Upper lobe of left lung (tissue), 6 donors: Measurements from ENCODE around the gene ATG16L1. TPM values are rescaled to one million over a fixed set of nuclear protein-coding genes. Genes with fewer than 3 reads are reported as not detected.

Experiments
- ATAC-seq, 2 donors: fragments of 200-7000 bp; cut with Tn5 transposase; one replicate each; pipeline ENCODE4 v1.9.1; 2022; ENCODE audit warnings: mild to moderate bottlenecking in 2 of 2, moderate library complexity in 2 of 2; ENCODE audit not compliant: low FRiP score in 2 of 2
- DNase-seq, 2 donors: peaks; one replicate each; pipeline ENCODE4 v3.0.0-alpha.2; 2019 to 2020
- H3K27ac ChIP-seq, 4 donors: fragments of 200-600 bp; sonication (generic); one replicate each; pipeline ENCODE4 v1.5.1; 2016 to 2019
- H3K27me3 ChIP-seq, 4 donors: fragments of 200-600 bp; sonication (generic); one replicate each; pipeline ENCODE4 v1.5.1; 2017 to 2019
- H3K36me3 ChIP-seq, 4 donors: fragments of 200-600 bp; sonication (generic); one replicate each; pipeline ENCODE4 v1.5.1; 2016 to 2019
- H3K4me1 ChIP-seq, 4 donors: fragments of 200-600 bp; sonication (generic); one replicate each; pipeline ENCODE4 v1.5.1; 2018 to 2019
- H3K4me3 ChIP-seq, 4 donors: fragments of 200-600 bp; sonication (generic); one replicate each; pipeline ENCODE4 v1.5.1; 2017 to 2019; ENCODE audit warnings: mild to moderate bottlenecking in 2 of 4, moderate library complexity in 1 of 4
- H3K9me3 ChIP-seq, 4 donors: fragments of 200-600 bp; sonication (generic); one replicate each; pipeline ENCODE4 v1.5.1; 2018 to 2019
- EP300 ChIP-seq, 4 donors: sonication (generic); formaldehyde crosslinking; IDR thresholded peaks; one replicate each; pipeline ENCODE4 v1.5.1; 2017; ENCODE audit warnings: antibody characterized with exemption in 4 of 4, control low read depth in 2 of 4
- POLR2A ChIP-seq, 4 donors: fragments of 450-650 bp; IDR thresholded peaks; one replicate each; pipeline ENCODE4 v1.5.1; 2016 to 2017; ENCODE audit warnings: antibody characterized with exemption in 4 of 4, mild to moderate bottlenecking in 2 of 4
- POLR2AphosphoS5 ChIP-seq, 2 donors: sonication (generic); formaldehyde crosslinking; IDR thresholded peaks; one replicate each; pipeline ENCODE4 v1.5.1; 2017; ENCODE audit warnings: antibody characterized with exemption in 2 of 2
- WGBS, 2 donors: methylation state at CpG; one replicate each; pipeline ENCODE4 v1.1.5; 2017 to 2018; 5-methylcytosine and 5-hydroxymethylcytosine counted together
- total RNA-seq, 6 donors: library from RNA; depleted of rRNA in 4 of 6; stranded (reverse); fragments of >200 nt in 4 of 6; gene quantifications; one replicate each; pipeline versions ENCODE4 v1.1.0 to v1.2.1, GENCODE V29; 2016 to 2021
- TF ChIP-seq, protein P1 (sequence below), 6 experiments: fragments of 450-650 bp in 4 of 6; fragments of 200-600 bp in 2 of 6; sonication (generic) in 2 of 6; IDR thresholded peaks; one replicate each; pipeline ENCODE4 v1.5.1; 2016 to 2019; ENCODE audit warnings: antibody characterized with exemption in 6 of 6
- donor health status: DM: no; HTN: no; CAD: no; lungs with moderate emphysema.
- donor health status: DM: no; HTN: yes; CAD: no; lungs with severe emphysema.

The ATG16L1 gene
- total RNA-seq, 6 donors from 2014 or later = 22.8 to 33.3 (median 26.4) TPM

DNA sequence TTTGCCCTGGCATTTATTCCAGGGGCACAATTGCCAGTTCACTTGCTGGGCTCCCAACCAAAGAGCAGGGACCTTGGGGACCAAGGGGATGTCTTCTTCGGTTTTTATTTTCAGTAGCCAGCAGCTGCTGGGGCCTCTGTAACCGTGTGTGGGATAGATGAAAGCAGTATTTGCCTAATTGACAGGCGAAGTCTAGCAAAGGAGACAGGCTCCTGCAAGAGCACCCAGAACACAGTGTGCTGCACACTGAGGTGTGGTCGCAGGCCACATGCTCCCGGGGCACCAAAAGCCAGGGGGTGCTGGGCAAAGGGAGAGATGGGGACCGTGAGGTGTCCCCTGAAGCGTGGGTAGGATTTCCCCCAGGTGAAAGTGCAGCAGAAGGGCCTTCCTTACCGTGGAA lies 61.4 kb downstream of the ATG16L1 start:
- Histone ChIP-seq H3K27ac (no peak overlapping the region), H3K36me3 (no peaks in the 10 kb centered on the region), H3K4me1 (no peaks in the 10 kb centered on the region), H3K27me3 (no peaks in the 10 kb centered on the region), H3K4me3 (no peak overlapping the region), H3K9me3 (no peaks in the 10 kb centered on the region)
- ATAC-seq = no peak
- no peak for DNase-seq
- WGBS, 2 donors = 74 to 82% methylated on average over 5 to 8 of the region's 8 CpGs
- TF ChIP-seq, protein P1, sequence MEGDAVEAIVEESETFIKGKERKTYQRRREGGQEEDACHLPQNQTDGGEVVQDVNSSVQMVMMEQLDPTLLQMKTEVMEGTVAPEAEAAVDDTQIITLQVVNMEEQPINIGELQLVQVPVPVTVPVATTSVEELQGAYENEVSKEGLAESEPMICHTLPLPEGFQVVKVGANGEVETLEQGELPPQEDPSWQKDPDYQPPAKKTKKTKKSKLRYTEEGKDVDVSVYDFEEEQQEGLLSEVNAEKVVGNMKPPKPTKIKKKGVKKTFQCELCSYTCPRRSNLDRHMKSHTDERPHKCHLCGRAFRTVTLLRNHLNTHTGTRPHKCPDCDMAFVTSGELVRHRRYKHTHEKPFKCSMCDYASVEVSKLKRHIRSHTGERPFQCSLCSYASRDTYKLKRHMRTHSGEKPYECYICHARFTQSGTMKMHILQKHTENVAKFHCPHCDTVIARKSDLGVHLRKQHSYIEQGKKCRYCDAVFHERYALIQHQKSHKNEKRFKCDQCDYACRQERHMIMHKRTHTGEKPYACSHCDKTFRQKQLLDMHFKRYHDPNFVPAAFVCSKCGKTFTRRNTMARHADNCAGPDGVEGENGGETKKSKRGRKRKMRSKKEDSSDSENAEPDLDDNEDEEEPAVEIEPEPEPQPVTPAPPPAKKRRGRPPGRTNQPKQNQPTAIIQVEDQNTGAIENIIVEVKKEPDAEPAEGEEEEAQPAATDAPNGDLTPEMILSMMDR (IDR thresholded peaks at IDR 0.05) = no peak
- TF ChIP-seq EP300 (IDR thresholded peaks at IDR 0.05) (no peak), POLR2AphosphoS5 (IDR thresholded peaks at IDR 0.05) (no peak), POLR2A (IDR thresholded peaks at IDR 0.05) (no peak)

DNA sequence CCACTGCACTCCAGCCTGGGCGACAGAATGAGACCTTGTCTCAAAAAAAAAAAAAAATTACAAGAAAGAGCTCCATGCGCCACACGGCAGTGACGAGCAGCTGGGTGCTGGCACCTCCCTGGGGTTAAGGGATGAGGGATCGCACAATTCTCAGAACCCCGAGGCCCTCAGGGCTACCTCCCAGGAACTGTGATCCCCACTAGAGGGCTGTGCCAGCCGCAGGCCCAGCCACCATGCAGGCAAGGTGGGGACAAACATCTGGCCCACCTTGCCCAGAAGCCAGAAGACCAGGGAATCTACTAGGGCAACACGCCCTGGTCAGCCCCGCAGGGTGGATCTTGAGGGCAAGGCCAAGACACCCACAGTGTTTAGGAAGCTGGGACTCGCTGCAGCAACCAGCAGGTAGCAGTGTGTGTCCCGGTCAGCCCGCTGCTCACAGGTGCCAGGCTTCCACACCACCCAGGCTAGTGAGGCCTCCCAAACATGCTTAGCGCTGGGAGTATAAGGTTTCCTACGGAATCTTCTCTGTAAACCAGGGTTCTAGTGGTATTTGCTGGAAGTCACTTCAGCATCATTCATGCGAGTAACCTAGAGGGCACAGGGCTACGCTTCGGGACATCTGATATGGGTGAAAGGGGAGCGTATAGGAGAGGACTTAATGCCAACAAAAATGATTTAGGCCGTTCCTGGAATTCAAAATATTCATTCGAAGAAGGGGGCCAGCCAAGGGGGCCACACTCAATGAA lies 62.9 kb downstream of the ATG16L1 start:
- Histone ChIP-seq H3K4me1 (no peaks in the 10 kb centered on the region), H3K27ac (no peak overlapping the region), H3K4me3 (no peak overlapping the region), H3K9me3 (no peaks in the 10 kb centered on the region), H3K27me3 (no peaks in the 10 kb centered on the region), H3K36me3 (no peaks in the 10 kb centered on the region)
- 91 to 93% methylated on average over 19 to 20 of the region's 20 CpGs for WGBS, 2 donors
- TF ChIP-seq, protein P1 (IDR thresholded peaks at IDR 0.05) = no peak
- TF ChIP-seq POLR2A (IDR thresholded peaks at IDR 0.05) (no peak), POLR2AphosphoS5 (IDR thresholded peaks at IDR 0.05) (no peak)
- DNase-seq = no peak
- no peak for ATAC-seq

DNA sequence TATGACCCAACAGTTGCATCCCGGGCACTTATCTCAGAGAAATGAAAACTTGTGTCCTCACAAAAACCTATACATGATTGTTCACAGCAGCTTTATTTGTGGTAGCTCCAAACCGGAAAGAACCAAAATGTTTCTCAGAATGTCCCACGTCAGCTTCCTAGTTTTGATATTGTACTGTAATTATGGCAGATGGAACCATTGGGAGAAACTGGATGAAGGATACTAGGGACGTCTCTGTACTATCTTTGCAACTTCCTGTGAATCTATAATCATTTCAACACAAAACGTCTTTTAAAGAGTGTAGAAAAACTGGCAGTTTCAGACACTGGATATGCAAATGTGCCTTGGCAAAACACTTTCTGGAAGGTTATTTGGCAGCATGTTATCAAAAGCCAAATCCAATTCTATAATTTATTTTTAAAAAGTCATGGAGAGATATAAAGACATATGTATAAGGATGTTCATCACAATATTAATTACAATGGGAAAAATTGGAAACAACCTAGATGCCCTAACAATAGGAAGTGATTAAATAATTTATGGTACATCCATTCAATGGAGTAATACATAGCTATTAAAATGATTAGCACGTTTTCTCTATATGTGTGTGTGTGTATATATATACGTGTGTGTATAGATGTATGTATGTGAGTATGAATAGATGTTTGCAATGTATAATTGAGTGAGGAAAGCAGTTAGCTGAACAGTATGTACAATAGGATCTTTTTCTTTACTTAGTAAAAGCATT lies 65.9 kb downstream of the ATG16L1 start:
- ATAC-seq = no peak
- H3K36me3 ChIP-seq = no peaks in the 10 kb centered on the region
- H3K4me1 ChIP-seq = no peaks in the 10 kb centered on the region
- 69 to 75% methylated on average over 7 of the region's 7 CpGs for WGBS, 2 donors
- no peak overlapping the region for H3K27ac ChIP-seq
- no peaks in the 10 kb centered on the region for H3K27me3 ChIP-seq
- no peaks in the 10 kb centered on the region for H3K9me3 ChIP-seq
- H3K4me3 ChIP-seq = no peak overlapping the region
- DNase-seq = no peak
- no peak for TF ChIP-seq POLR2A (IDR thresholded peaks at IDR 0.05)
- no peak for TF ChIP-seq EP300 (IDR thresholded peaks at IDR 0.05)
- TF ChIP-seq, protein P1 (IDR thresholded peaks at IDR 0.05) = no peak
- no peak for TF ChIP-seq POLR2AphosphoS5 (IDR thresholded peaks at IDR 0.05)

DNA sequence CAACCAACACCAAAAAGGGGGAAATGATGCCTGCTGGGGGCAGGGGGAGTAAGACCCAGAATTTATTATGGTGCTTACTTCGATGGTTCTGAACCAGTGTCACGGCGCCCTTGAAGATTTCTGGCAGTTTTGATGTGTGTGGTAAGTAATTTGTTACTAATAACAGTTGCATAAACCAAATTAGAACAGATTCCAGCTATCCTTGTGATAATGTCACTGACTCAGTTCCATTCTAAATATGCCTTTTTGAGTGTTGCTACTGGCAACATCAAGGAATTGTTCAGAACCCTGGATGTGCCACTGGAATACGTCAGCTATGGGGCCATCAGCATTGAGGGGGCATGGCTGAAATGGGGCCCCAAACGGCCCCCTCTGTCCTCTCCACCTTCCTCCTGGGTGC lies 67.8 kb downstream of the ATG16L1 start:
- Histone ChIP-seq H3K27me3 (no peaks in the 10 kb centered on the region), H3K9me3 (no peaks in the 10 kb centered on the region), H3K27ac (no peak overlapping the region), H3K4me3 (no peak overlapping the region), H3K4me1 (no peaks in the 10 kb centered on the region), H3K36me3 (no peaks in the 10 kb centered on the region)
- ATAC-seq (no peak), DNase-seq (no peak)
- 75 to 83% methylated on average over 5 of the region's 5 CpGs for WGBS, 2 donors
- TF ChIP-seq, protein P1 (IDR thresholded peaks at IDR 0.05) = no peak
- TF ChIP-seq POLR2AphosphoS5 (IDR thresholded peaks at IDR 0.05) = no peak
- TF ChIP-seq EP300 (IDR thresholded peaks at IDR 0.05) = no peak
- no peak for TF ChIP-seq POLR2A (IDR thresholded peaks at IDR 0.05)
